ENCODE measurements around the gene HYAL2.

HYAL2 gene, protein sequence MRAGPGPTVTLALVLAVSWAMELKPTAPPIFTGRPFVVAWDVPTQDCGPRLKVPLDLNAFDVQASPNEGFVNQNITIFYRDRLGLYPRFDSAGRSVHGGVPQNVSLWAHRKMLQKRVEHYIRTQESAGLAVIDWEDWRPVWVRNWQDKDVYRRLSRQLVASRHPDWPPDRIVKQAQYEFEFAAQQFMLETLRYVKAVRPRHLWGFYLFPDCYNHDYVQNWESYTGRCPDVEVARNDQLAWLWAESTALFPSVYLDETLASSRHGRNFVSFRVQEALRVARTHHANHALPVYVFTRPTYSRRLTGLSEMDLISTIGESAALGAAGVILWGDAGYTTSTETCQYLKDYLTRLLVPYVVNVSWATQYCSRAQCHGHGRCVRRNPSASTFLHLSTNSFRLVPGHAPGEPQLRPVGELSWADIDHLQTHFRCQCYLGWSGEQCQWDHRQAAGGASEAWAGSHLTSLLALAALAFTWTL

DNA sequence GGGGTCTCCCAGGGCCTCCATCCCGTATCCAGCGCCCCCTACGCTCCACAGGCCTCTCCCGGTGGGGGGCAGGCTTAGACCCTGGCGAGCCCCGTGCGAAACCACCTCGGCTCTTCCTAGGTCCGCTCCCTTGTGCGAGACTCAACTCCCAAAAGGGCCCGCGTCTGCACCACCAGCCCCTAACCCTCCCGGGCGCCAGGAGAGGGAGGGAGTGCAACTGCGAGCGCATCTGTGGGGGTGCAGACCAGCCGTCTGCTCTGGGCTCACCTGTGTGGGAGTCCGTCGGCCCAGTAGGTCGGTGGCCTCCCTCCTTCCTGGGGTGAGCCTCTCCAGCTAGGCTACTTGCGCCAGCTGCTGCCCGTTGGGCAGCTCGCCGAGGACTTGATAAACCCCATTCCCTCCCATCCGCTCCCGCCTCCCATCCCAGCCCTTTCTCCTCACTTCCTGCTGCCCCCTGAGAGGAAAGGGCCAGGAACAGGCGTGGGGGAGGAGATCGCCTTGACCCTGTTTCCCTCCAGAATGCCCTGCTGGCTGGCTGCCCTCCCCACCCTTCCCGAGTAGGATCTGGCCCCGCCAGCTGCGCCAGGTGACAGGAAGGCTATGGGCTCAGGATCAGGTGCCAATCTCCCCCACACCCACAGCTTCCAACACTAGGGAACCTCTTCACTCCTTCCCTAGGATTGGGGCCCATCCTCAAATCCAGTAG lies at the start of gene HYAL2:
TSS of gene HYAL2 (minus strand) at position 360 of the 706 bp plus-strand sequence. CDS start 2,256 bp downstream, outside the sequence.
- no peak for DNase-seq (ENCODE audit: low read depth in 2 of 2)

DNA sequence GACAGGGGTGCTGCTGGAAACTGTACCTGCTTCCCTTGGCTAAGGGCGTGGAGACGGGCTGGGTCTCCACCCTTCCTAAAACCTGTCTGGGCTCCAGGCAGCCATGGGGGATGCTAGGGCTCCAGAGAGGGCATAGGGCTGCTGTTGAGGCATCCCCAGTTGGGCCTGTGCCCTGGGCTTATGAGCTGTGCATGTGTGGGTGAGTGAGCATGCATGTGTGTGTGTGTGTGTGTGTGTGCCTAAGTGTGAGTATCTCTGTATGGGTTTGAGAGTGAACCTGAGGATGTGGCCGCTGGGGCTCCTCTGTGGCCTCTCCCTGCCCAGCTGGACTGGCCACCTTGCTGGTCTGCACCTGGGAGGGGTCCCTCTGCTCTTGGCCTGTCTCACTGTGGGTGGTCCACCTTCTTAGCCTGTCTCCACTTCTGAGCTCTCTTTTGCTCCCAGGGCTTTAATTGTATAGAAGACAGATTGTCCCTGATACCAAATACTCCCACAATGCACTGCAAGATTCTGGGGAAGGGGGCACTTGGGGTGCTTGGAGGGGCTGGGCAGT lies 48.7 kb upstream of the HYAL2 start:
- no peak for DNase-seq (ENCODE audit: low read depth in 2 of 2)

DNA sequence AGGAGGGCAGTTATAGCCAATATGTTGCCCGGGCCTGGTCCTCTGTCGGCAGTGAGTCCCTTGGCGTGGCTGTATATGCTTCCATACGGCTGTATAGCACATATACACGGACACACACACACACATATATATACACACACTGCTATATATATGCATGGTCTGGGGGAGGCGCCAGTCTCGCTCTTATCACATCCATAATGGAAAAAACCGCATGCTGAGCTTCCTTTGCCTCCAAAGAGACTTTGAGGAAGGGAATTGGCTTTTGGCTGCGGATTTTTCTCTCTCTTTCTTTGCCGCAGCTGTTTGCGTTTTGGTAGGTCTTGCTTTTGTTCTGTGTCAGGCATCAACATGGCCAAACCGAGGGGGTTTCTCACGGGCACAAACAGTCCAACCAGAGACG lies 48.0 kb upstream of the HYAL2 start:
- no peak for DNase-seq (ENCODE audit: low read depth in 2 of 2)

DNA sequence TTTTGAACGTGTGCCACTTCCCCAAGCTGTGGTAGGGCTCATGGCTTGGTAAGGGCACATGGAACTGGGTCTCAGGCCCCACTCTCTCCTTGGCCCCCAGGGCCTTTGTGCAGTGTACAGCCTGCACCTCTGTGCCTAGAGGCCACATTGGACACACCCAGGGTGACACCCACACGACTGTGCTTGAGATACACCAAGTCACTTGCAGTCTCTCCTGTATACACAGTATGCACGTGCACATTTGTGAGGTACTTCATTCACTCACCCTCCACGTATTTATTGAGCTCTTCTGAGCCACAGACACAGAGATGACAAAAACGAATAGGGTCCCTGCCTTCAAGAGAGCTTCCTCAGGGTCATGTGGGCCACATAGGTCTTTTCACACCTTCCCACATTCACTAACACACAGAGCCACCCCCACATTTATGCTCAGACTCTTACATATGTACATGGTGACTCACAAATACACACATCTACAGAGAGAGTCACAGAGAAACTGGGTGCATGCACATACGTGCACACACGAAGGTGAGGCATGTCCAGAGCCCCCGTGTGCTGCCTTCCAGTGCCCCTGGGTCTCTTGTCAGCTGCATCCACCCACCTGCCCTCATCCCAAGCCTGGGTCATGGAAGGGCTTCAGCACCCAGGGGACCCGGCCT lies 46.6 kb upstream of the HYAL2 start:
- no peak for DNase-seq (ENCODE audit: low read depth in 2 of 2)

DNA sequence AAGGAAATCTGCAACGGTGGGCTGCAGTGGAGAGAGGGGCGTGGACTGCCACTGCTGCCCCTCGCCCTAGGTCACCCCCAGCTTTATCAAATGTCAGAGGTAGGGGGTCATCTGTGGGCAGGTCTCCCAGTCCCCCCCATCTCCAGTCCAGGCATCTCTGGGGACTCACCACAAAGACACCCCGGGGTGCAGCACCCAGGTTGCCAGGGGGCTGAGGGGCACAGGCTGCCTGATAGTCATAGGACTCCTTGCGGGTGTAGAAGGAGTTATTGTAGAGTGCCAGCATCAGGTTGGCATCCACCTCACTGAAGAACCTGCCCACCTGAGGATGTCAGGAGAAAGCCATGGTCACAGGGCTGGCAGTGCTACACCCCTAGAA lies 43.3 kb upstream of the HYAL2 start:
- DNase-seq (ENCODE audit: low read depth in 2 of 2): no peak

DNA sequence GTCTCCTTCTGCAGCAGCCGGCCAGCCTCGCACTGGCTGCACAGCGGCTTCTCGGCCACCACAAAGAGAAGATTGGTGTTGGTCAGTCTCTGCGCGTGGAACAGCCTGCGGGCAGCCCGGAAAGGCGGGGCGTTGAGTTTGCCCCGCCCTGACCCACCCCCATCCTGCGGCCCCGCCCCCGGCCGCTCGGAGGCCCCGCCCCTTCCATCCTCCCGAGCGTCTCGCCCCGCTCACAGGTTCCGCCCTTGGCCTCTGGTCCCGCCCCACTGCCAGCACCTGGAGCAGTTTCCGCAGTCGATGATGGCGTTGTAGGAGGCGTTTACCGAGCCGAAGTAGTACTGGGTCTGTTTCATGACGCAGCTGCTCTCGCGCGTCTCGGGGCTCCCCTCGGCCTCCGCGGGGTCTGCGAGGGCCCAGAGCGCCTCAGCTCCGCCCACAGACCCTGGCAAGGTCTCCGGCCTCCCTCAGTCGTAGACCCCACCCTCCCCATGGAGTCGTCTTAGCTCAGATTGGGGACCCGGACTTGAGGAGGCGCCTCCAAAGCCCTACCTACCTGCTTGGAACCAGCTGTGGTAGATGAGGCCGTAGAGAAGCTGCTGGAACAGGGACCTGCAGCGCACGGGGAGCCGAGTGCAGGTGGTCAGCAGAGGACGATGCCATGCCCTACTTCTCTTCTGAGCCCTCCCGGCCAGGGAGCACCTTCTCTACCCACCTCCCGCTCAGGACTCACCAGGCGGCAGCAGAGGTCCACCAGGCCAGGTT lies 42.7 kb upstream of the HYAL2 start:
- DNase-seq (ENCODE audit: low read depth in 2 of 2): peak; percentile 89 to 90

DNA sequence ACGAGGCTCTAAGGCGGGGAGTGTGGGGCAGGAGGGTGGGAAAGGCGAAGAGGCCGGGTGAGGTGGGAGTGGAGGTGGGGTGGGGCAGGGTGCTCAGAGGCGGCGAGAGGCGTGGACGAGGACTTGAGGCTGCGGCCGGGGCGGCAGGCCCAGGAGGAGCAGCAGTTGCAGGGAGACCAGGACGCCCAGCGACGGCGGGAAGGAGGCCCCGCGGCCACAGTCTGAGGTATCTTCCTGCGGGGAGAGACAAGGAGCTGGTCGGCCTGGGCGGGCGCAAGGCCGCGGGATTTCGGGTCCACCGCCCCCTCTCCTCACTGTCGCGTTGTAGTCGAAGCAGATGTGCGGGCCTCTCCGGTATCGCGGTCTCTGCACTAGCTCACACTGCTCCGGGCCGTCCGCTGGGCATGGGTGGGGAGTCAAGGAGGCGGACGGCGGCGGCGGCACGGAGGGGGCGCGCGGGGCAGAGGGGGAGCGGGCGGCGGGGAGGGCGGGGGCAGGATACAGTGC lies 42.1 kb upstream of the HYAL2 start:
- DNase-seq (ENCODE audit: low read depth in 2 of 2): no peak

DNA sequence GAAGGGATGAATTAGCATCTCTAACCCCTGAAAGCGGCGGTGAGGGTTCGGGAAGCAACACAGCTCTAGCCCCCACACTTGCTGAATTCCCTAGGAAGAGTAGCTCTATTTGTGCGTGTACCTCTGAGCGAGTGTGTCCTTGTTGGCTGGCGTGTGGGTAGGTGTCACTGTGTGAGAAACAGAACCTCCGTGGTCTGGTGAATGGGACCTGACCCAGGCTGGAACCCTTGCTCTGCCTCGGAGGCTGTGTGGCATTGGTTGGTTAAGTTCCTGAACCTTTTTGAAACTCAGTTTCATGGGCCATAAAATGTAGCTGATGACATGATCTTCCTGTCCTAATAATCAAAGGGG lies 37.2 kb upstream of the HYAL2 start:
- no peak for DNase-seq (ENCODE audit: low read depth in 2 of 2)

DNA sequence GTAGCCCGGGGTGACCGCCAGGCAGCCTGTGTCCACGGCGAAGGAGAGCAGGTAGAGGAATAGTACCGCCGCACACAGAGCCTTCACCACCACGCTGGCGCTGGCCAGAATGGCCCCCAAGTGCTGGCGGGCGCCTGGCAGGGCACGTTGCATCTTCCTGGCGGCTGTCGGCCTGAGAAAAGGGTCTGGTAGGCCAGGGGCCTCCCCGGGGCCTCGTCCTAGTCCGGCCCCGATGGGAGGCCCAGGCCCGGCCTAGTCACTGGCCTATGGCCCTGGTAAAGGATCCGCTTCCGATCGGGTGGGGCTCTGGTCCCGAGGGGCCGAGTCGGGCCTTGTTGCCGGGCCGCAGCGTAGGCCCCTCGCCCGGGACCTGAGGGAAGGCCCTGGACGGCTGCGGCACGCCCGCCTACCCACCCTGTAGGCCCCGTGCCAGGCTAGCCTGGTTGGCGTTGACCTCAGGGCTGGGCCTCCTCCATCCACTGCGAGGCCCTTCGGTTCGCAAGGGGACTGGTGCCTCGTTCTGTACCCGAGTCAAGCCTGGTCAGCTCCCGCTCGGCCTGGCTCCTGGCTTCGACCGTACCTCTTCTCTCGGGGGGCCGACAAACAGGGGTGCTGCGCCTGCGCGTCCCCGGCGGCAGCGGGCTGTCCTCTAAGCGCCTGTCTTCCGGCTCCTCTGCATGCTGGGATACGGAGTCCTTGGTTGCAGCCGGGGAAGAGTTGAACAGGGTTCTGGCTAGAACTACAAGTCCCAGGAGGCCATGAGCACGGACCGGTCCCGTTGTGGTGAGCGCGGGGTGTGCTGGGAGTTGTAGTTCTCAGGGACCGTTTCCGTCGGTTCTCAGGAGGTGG lies 36.6 kb upstream of the HYAL2 start, which contains the start of gene TMEM115:
TSS of gene TMEM115 (minus strand) at position 611 of the 849 bp plus-strand sequence. CDS start at position 153, 458 bp downstream.
- DNase-seq (ENCODE audit: low read depth in 2 of 2): peak; percentile 92 to 96

DNA sequence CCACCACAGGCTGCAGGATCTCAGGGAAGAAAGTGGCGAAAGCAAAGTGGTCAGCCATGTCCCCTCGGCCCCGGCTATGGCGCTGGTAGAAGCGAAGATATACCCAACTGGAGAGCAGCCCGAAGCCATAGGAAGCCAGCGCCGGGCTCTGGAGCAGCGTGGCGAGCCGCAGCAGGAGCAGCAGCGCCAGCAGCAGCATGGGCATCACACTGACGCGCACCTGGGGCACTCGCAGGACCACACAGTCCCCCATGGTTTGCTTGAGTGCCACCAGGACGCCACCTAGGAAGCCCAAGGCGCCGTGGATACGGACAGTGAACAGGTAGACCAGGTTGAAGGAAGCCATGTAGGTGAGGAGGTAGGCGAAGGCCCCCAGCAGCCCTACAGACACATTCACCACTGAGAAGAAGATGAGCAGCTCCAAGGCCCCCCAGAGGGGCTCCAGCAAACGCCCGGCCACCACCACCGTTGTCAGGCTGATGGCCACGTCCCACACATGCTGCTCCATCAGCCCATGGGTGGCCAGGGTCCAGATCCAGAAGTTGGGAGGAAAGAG lies 35.9 kb upstream of the HYAL2 start:
- DNase-seq (ENCODE audit: low read depth in 2 of 2): no peak

DNA sequence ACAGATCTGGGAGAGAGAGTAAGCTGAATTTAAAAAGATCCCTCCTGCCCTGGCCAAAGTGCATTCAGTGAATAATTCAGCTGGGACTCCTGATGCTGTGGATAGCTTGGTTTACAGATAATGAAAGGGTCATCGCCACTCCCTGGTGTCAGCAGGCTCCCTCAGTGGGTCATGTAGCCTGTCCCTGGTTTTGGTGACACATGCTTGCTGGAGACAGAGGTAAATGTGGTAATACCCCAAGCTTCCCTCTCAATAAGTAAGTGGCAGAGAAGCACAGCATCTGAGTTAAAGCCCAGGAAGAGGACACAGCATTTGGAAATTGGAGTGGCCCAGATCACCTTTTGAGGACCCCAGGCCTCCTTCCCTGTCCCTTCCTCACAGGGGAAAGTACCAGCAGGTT lies 34.9 kb upstream of the HYAL2 start:
- DNase-seq (ENCODE audit: low read depth in 2 of 2): no peak

DNA sequence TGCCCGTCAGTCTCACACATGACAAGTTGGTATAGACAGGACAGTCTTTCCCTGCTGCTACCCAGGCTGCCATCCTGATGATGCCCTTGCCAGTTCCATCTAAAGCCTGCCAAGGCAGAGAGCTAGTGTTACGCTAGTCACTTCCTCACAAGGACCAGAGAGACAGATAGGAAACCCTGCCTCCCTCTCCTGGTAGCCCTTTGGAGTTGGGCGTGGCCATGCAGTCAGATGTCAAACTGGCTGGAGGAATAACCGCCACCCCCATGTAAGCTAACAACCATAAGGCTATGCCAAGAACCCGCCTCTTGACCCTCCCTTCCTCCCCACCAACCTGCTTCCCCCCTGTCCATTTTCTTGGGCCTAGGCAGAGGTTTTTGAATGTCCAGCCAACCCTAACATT lies 34.0 kb upstream of the HYAL2 start:
- no peak for DNase-seq (ENCODE audit: low read depth in 2 of 2)

DNA sequence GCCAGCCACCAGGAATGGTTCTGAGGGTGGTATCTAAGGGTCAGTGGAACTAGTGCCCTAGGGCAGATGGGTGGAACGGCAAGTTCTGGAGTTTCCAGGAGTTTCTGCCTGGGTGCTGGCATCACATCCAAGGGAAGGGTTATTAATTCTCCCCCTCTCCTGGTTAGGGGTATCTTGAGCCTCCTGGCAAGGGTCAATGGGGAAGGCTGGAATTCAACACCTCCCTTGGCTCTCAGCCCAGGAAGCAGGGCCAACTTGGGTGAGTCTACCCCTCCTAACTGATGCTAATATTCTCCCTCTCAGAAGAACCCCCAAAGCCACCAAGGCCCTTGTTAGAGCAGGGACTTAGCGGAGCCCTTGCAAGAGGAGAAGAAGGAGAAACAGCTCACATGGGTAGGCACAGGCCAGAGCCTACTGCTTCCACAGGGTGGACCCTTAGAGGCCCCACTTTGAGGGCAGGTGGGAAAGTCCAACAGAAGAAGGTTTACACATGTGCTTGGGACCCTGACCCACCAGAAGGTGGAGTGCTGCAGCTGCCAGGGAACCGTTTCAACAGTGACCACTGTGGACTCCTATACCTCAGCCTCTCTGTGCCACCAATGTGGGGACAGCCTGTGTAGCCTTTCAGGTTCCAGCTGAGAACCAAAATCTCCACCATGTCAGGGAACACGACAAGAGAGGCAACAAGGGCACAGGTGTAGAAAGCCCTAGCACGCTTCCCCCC lies 33.4 kb upstream of the HYAL2 start:
- no peak for DNase-seq (ENCODE audit: low read depth in 2 of 2)

DNA sequence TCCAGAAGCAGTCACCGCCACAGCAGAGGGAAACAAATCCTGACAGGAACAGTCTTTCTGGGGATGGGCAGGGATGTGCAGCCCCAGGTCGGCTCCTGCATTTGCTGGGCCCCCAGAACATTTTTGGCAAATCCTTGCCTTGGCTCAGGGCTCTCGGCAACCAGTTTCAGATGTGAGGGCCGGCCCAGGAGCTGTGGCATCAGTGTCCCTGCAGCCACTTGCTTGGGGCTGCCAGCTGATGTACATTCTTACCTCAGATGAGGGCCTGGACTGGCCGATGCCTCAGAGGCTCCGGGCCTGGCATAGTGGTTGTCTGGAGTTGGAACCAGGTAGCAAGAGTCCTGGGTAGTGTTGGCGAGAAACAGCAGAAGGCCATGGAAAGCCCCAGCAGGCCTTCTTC lies 32.3 kb upstream of the HYAL2 start:
- no peak for DNase-seq (ENCODE audit: low read depth in 2 of 2)

DNA sequence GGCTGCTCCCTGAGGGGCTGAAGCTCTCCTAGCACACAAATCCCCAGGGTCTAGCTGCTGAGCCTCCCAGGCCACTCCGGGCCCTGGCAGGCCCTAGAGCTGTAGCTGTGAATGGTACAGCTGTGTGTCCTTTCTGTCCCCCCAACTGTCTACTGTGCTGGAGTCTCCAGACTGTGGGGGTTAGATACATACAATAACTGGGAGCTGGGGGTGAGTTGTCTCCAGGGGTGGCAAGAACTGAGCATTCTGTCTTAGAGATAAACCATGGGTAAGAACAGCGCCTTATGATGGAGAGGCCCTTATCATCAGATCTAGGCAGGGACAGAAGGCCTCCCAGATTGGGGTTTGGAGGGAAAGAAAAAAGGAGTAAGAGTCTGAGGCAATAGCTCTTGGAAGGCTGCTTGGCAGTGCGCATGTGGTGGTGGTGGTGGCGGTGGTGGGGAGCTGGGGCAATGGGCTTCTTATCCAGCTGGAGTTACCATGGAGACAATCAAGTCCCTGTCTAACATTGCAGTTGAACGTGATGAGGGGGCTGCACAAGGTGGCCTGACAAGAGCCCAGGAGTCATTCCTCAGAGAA lies 31.7 kb upstream of the HYAL2 start:
- DNase-seq (ENCODE audit: low read depth in 2 of 2): no peak

DNA sequence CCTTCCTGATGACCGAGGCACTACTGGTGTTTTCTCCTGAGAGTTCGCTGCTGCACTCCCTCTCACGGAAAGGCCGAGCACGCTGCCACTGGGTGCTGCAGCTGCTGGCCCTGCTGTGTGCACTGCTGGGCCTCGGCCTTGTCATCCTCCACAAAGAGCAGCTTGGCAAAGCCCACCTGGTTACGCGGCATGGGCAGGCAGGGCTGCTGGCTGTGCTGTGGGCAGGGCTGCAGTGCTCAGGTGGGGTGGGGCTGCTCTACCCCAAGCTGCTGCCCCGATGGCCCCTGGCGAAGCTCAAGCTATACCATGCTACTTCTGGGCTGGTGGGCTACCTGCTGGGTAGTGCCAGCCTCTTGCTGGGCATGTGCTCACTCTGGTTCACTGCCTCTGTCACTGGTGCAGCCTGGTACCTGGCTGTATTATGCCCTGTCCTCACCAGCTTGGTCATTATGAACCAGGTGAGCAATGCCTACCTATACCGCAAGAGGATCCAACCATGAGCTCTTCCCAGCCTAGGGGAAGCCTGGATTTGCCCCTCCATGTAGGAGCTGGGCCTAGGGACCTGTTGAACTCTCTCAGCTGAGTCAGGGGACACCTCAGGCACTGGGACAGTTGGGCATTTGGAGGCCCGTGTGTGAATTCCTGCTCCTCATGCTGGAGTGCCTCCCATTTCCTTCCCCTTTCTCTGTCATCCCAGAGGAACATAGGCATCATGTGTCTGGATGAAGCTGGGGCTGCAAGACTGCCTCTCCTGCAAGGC lies 30.9 kb upstream of the HYAL2 start:
- no peak for DNase-seq (ENCODE audit: low read depth in 2 of 2)

DNA sequence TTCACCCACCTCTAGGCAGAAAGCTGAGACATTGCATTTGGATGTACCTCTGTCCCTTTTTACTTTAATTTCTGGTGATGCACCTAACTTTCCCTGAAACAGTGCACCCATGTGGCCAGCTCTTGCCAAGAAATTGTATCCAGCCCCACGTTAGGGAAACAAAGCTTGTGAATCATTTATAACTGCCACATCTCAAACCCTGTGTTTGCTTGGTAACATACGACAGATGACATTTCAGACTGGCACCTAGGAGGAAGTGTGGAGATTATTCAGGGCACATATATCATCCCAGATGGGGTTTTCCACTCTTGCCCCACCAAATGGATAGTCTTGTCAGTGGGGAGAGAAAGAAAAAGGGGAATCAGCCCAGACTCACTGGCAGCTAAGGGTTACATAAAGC lies 30.2 kb upstream of the HYAL2 start:
- no peak for DNase-seq (ENCODE audit: low read depth in 2 of 2)

DNA sequence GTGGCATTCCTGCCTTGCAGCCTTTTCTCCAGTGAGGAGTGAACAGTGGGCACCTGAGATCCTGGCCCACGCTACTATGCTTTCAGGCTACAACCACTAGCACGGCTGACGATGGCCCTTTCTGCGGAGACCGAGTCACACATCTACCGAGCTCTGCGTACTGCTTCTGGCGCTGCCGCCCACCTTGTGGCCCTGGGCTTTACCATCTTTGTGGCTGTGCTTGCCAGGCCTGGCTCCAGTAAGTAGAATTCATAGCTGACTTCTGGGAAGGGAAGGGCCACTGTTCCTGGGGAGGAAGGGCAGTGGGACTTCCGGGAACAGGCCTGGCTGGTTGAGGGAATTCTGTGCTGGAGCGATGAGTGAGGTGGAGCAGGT lies 28.8 kb upstream of the HYAL2 start:
- DNase-seq (ENCODE audit: low read depth in 2 of 2): no peak
